WTC11 (cell line): Measurements from ENCODE around the gene PKMYT1. TPM values are rescaled to one million over a fixed set of nuclear protein-coding genes. Genes with fewer than 3 reads are reported as not detected.

Experiments used
- GABPB1 ChIP-seq: sonication (generic); formaldehyde crosslinking; IDR thresholded peaks from 2 replicates; pipeline ENCODE4 v1.8.1; 2023; ENCODE audit warnings: mild to moderate bottlenecking, missing genetic modification reagents
- MXD4 ChIP-seq: fragments of 250-450 bp; sonication (Bioruptor Pico); IDR thresholded peaks from 2 replicates; pipeline ENCODE4 v1.8.0; 2021; ENCODE audit warnings: mild to moderate bottlenecking, moderate library complexity, borderline replicate concordance
- NR1H2 ChIP-seq: sonication (generic); formaldehyde crosslinking; IDR thresholded peaks from 2 replicates; pipeline ENCODE4 v1.9.0; 2021; ENCODE audit warnings: mild to moderate bottlenecking, moderate library complexity, missing genetic modification reagents
- PRRX2 ChIP-seq: fragments of 250-450 bp; sonication (Bioruptor Pico); IDR thresholded peaks from 2 replicates; pipeline ENCODE4 v1.8.0; 2021; ENCODE audit warnings: mild to moderate bottlenecking
- SMAD4 ChIP-seq: sonication (generic); formaldehyde crosslinking; IDR thresholded peaks from 2 replicates; pipeline ENCODE4 v1.8.0; 2022; ENCODE audit warnings: mild to moderate bottlenecking, missing genetic modification reagents
- SOX15 ChIP-seq: fragments of 250-450 bp; sonication (Bioruptor Pico); IDR thresholded peaks from 2 replicates; pipeline ENCODE4 v1.9.0; 2021; ENCODE audit warnings: mild to moderate bottlenecking
- SP1 ChIP-seq: sonication (generic); formaldehyde crosslinking; conservative IDR thresholded peaks from 2 replicates; pipeline ENCODE4 v1.8.1; 2022; ENCODE audit warnings: missing genetic modification reagents
- TEAD4 ChIP-seq: sonication (generic); formaldehyde crosslinking; IDR thresholded peaks from 2 replicates; pipeline ENCODE4 v1.8.0; 2022; ENCODE audit warnings: mild to moderate bottlenecking, missing genetic modification reagents
- TP53 ChIP-seq: sonication (generic); formaldehyde crosslinking; IDR thresholded peaks from 2 replicates; pipeline ENCODE4 v1.8.1; 2023; ENCODE audit warnings: mild to moderate bottlenecking, missing genetic modification reagents
- ZNF263 ChIP-seq: sonication (generic); formaldehyde crosslinking; IDR thresholded peaks from 2 replicates; pipeline ENCODE4 v1.8.1; 2022; ENCODE audit warnings: low read depth, mild to moderate bottlenecking, moderate library complexity, missing genetic modification reagents
- ZNF317 ChIP-seq: sonication (generic); formaldehyde crosslinking; IDR thresholded peaks from 2 replicates; pipeline ENCODE4 v1.8.1; 2023; ENCODE audit warnings: low read depth, mild to moderate bottlenecking, moderate library complexity, missing genetic modification reagents, borderline replicate concordance
- ZNF416 ChIP-seq: fragments of 250-450 bp; sonication (Bioruptor Pico); IDR thresholded peaks from 2 replicates; pipeline ENCODE4 v1.9.0; 2021; ENCODE audit warnings: mild to moderate bottlenecking, inconsistent platforms
- ZNF423 ChIP-seq: fragments of 250-450 bp; sonication (Bioruptor Pico); IDR thresholded peaks from 2 replicates; pipeline ENCODE4 v2.1.2; 2022; ENCODE audit warnings: mild to moderate bottlenecking, moderate library complexity
- total RNA-seq: library from RNA; stranded (reverse); gene quantifications from 3 replicates; pipeline ENCODE4 v1.2.3, GENCODE V29; 2021
- TF ChIP-seq, protein P1 (sequence below): sonication (generic); formaldehyde crosslinking; IDR thresholded peaks from 2 replicates; pipeline ENCODE4 v1.8.0; 2023; ENCODE audit warnings: missing genetic modification reagents, mild to moderate bottlenecking, borderline replicate concordance
- TF ChIP-seq, protein P2 (sequence below): fragments of 250-450 bp; sonication (Bioruptor Pico); conservative IDR thresholded peaks from 2 replicates; pipeline ENCODE4 v1.9.0; 2021; ENCODE audit warnings: mild to moderate bottlenecking
- TF ChIP-seq, protein P3 (sequence below): sonication (generic); formaldehyde crosslinking; IDR thresholded peaks from 2 replicates; pipeline ENCODE4 v1.8.1; 2023; ENCODE audit warnings: mild to moderate bottlenecking, missing genetic modification reagents, moderate library complexity
- TF ChIP-seq, protein P4 (sequence below): sonication (generic); formaldehyde crosslinking; IDR thresholded peaks from 2 replicates; pipeline ENCODE4 v1.8.1; 2023; ENCODE audit warnings: mild to moderate bottlenecking, missing genetic modification reagents
- TF ChIP-seq, protein P5 (sequence below): sonication (generic); formaldehyde crosslinking; IDR thresholded peaks from 2 replicates; pipeline ENCODE4 v1.8.1; 2022; ENCODE audit warnings: low read depth, missing genetic modification reagents, borderline replicate concordance
- TF ChIP-seq, protein P6 (sequence below): fragments of 250-450 bp; sonication (Bioruptor Pico); IDR thresholded peaks from 2 replicates; pipeline ENCODE4 v1.8.0; 2021; ENCODE audit warnings: mild to moderate bottlenecking
- TF ChIP-seq, protein P7 (sequence below): sonication (generic); formaldehyde crosslinking; IDR thresholded peaks from 2 replicates; pipeline ENCODE4 v1.8.0; 2022; ENCODE audit warnings: mild to moderate bottlenecking, missing genetic modification reagents
- TF ChIP-seq, protein P8 (sequence below): fragments of 250-450 bp; sonication (Bioruptor Pico); IDR thresholded peaks from 2 replicates; pipeline ENCODE4 v1.9.0; 2021; ENCODE audit warnings: mild to moderate bottlenecking

PKMYT1 gene
- total RNA-seq, 1 experiment from 2014 or later: 120 TPM

DNA sequence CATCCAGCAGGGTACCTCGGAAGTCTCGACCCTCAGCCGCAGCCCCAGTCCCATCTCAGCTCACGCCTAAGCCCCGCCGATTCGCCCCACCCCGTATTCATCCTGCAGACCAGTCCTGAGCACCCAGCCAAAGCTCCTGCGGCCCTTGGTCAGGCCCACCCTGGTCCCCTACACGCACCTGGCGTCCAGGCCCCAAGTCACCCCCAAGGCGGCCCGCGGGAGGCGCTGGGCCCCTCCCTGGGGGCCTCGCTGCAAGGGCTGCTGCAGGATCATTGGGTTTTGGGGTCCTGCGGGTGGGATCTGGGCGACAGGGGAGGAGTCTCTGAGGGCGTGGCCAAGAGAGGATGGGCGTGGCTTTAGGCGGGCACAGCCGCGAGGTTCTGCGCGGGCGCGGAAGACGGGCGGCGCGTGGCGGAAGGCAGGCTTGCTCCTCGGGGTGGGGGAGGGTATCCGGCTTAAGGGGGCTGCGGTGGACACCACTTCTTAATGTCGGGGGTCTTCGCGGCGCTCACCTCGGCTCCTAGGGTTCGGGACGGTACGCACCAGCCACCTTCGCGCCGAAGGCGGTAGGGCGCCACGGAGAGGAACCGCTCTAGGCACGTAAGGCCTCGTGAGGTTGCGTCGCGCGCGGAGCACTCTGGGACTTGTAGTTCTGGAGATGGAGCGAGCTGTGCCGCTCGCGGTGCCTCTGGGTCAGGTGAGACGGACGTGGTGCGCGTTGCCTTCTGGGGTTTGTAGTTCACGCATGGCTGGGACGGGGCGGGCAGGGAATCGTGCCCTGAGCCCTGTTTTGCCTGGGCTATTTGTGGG, 43.6 kb upstream of the PKMYT1 start, which contains the start of the genes HCFC1R1 and THOC6 (continued):
- TF ChIP-seq, protein P1, sequence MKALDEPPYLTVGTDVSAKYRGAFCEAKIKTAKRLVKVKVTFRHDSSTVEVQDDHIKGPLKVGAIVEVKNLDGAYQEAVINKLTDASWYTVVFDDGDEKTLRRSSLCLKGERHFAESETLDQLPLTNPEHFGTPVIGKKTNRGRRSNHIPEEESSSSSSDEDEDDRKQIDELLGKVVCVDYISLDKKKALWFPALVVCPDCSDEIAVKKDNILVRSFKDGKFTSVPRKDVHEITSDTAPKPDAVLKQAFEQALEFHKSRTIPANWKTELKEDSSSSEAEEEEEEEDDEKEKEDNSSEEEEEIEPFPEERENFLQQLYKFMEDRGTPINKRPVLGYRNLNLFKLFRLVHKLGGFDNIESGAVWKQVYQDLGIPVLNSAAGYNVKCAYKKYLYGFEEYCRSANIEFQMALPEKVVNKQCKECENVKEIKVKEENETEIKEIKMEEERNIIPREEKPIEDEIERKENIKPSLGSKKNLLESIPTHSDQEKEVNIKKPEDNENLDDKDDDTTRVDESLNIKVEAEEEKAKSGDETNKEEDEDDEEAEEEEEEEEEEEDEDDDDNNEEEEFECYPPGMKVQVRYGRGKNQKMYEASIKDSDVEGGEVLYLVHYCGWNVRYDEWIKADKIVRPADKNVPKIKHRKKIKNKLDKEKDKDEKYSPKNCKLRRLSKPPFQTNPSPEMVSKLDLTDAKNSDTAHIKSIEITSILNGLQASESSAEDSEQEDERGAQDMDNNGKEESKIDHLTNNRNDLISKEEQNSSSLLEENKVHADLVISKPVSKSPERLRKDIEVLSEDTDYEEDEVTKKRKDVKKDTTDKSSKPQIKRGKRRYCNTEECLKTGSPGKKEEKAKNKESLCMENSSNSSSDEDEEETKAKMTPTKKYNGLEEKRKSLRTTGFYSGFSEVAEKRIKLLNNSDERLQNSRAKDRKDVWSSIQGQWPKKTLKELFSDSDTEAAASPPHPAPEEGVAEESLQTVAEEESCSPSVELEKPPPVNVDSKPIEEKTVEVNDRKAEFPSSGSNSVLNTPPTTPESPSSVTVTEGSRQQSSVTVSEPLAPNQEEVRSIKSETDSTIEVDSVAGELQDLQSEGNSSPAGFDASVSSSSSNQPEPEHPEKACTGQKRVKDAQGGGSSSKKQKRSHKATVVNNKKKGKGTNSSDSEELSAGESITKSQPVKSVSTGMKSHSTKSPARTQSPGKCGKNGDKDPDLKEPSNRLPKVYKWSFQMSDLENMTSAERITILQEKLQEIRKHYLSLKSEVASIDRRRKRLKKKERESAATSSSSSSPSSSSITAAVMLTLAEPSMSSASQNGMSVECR (CRISPR knock-in tag): peak; percentile 93
- TF ChIP-seq TEAD4 (CRISPR knock-in tag) (peak; percentile 72; the same call in 1 of the 2 replicates), NR1H2 (CRISPR knock-in tag) (no peak), PRRX2 (peak; percentile 81), GABPB1 (CRISPR knock-in tag) (peak; percentile 94), SP1 (CRISPR knock-in tag) (peak; percentile 92), ZNF317 (no peak), TP53 (CRISPR knock-in tag) (no peak), ZNF416 (CRISPR knock-in tag) (peak; percentile 88; the same call in 1 of the 2 replicates), ZNF423 (CRISPR knock-in tag) (no peak), SOX15 (CRISPR knock-in tag) (no peak), MXD4 (CRISPR knock-in tag) (no peak), ZNF263 (CRISPR knock-in tag) (0 out of 2 replicates have a peak, but pooled peaks have one; percentile 13), SMAD4 (no peak)
- TF ChIP-seq, protein P2, sequence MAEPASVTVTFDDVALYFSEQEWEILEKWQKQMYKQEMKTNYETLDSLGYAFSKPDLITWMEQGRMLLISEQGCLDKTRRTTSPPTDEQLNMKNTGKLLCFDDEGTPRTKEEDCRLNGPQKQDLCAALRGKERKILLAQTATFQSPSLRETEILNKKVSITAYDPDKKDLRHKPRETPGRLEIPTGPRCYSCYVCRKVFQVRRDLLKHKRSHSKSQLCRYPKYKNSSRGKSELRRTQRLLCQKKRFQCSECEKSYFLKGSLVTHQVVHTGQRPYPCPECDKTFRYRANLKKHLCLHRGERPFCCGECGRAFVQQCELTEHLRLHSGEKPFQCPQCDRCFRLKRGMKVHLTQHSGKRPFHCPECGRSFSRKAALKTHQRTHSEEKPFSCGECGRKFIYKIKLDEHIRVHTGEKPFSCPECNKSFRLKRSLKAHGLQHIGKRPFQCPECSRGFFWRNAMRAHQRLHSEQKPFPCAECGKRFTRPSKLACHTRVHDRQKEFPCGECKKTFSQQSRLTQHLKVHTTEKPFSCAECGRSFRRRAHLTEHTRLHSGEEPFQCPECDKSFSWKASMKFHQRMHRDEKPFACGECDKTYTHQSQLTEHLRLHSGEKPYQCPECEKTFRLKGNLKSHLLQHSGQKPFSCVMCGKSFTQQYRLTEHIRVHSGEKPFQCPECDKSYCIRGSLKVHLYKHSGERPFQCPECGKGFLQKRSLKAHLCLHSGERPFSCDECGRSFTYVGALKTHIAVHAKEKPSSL (CRISPR knock-in tag): peak; percentile 58; the same call in 1 of the 2 replicates
- TF ChIP-seq, protein P3, sequence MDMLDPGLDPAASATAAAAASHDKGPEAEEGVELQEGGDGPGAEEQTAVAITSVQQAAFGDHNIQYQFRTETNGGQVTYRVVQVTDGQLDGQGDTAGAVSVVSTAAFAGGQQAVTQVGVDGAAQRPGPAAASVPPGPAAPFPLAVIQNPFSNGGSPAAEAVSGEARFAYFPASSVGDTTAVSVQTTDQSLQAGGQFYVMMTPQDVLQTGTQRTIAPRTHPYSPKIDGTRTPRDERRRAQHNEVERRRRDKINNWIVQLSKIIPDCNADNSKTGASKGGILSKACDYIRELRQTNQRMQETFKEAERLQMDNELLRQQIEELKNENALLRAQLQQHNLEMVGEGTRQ (CRISPR knock-in tag): peak; percentile 97
- TF ChIP-seq, protein P4, sequence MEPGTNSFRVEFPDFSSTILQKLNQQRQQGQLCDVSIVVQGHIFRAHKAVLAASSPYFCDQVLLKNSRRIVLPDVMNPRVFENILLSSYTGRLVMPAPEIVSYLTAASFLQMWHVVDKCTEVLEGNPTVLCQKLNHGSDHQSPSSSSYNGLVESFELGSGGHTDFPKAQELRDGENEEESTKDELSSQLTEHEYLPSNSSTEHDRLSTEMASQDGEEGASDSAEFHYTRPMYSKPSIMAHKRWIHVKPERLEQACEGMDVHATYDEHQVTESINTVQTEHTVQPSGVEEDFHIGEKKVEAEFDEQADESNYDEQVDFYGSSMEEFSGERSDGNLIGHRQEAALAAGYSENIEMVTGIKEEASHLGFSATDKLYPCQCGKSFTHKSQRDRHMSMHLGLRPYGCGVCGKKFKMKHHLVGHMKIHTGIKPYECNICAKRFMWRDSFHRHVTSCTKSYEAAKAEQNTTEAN (CRISPR knock-in tag): peak; percentile 36; the same call in 1 of the 2 replicates
- TF ChIP-seq, protein P5, sequence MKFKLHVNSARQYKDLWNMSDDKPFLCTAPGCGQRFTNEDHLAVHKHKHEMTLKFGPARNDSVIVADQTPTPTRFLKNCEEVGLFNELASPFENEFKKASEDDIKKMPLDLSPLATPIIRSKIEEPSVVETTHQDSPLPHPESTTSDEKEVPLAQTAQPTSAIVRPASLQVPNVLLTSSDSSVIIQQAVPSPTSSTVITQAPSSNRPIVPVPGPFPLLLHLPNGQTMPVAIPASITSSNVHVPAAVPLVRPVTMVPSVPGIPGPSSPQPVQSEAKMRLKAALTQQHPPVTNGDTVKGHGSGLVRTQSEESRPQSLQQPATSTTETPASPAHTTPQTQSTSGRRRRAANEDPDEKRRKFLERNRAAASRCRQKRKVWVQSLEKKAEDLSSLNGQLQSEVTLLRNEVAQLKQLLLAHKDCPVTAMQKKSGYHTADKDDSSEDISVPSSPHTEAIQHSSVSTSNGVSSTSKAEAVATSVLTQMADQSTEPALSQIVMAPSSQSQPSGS (CRISPR knock-in tag): no peak
- TF ChIP-seq, protein P6, sequence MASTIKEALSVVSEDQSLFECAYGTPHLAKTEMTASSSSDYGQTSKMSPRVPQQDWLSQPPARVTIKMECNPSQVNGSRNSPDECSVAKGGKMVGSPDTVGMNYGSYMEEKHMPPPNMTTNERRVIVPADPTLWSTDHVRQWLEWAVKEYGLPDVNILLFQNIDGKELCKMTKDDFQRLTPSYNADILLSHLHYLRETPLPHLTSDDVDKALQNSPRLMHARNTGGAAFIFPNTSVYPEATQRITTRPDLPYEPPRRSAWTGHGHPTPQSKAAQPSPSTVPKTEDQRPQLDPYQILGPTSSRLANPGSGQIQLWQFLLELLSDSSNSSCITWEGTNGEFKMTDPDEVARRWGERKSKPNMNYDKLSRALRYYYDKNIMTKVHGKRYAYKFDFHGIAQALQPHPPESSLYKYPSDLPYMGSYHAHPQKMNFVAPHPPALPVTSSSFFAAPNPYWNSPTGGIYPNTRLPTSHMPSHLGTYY (CRISPR knock-in tag): peak; percentile 80; the same call in 1 of the 2 replicates
- TF ChIP-seq, protein P7, sequence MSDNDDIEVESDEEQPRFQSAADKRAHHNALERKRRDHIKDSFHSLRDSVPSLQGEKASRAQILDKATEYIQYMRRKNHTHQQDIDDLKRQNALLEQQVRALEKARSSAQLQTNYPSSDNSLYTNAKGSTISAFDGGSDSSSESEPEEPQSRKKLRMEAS (CRISPR knock-in tag): peak; percentile 87
- TF ChIP-seq, protein P8, sequence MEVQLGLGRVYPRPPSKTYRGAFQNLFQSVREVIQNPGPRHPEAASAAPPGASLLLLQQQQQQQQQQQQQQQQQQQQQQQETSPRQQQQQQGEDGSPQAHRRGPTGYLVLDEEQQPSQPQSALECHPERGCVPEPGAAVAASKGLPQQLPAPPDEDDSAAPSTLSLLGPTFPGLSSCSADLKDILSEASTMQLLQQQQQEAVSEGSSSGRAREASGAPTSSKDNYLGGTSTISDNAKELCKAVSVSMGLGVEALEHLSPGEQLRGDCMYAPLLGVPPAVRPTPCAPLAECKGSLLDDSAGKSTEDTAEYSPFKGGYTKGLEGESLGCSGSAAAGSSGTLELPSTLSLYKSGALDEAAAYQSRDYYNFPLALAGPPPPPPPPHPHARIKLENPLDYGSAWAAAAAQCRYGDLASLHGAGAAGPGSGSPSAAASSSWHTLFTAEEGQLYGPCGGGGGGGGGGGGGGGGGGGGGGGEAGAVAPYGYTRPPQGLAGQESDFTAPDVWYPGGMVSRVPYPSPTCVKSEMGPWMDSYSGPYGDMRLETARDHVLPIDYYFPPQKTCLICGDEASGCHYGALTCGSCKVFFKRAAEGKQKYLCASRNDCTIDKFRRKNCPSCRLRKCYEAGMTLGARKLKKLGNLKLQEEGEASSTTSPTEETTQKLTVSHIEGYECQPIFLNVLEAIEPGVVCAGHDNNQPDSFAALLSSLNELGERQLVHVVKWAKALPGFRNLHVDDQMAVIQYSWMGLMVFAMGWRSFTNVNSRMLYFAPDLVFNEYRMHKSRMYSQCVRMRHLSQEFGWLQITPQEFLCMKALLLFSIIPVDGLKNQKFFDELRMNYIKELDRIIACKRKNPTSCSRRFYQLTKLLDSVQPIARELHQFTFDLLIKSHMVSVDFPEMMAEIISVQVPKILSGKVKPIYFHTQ: 0 out of 2 replicates have a peak, but pooled peaks have one; percentile 5
